ENCODE measurements around the gene ASCL5.
"Not testable (repeated sequence)": the region's sequence is repeated elsewhere in the genome, so short reads cannot be mapped to it uniquely, and the experiment has no call there.

The ASCL5 gene

DNA sequence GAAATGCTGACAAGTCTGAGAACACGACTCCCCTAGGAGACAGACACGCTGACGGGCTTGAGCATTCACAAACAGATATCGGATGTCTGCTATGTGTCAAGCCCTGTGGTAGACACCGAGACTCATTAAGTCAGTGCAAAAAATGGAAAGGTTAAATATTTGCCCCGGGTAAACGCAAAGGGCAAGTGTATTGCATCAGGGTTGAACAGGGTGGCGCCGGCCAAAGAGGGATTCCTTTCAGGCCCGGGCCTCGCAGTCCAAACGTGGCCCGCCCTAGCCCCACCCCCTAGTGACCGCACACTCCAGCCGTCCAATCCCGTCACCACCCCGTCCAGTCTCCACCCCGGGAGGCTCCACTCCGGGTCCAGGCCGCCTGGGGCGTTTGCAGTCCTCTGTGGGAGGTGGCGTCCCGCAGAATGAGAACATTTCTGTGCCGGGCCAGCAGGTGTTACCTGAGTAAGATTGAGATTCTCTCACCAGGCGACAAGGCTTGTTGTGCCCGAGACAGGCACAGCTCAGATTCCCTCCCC, 43.6 kb upstream of the ASCL5 start:
- peak overlapping the region; percentile 84 for H3K27ac ChIP-seq

DNA sequence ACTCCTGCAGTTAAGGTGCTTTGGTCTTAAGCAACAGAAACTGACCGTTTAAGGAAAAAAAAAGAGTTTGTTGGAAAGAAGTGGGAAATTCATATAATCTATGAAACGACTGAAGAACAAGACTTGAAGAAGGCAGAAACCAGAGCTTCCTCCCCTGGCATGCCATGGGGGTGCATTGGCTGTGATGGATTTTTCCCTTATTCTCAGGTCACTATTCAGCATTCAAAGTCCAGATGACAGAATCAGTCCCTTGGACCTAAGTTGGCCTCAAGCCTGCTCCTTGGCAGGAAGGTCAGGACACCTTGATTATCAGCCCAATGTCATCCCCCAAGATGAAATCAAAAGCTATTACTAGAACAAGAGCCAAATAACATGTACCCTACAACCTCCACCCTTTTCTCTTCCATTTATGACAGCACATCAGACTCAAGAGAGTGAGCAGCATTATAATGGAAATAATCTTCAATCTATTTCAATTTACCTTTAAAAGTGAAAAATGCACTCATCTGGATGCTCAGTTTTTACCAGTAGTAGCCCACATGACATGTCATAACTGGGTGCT, 43.1 kb upstream of the ASCL5 start:
- TF ChIP-seq, protein P1, sequence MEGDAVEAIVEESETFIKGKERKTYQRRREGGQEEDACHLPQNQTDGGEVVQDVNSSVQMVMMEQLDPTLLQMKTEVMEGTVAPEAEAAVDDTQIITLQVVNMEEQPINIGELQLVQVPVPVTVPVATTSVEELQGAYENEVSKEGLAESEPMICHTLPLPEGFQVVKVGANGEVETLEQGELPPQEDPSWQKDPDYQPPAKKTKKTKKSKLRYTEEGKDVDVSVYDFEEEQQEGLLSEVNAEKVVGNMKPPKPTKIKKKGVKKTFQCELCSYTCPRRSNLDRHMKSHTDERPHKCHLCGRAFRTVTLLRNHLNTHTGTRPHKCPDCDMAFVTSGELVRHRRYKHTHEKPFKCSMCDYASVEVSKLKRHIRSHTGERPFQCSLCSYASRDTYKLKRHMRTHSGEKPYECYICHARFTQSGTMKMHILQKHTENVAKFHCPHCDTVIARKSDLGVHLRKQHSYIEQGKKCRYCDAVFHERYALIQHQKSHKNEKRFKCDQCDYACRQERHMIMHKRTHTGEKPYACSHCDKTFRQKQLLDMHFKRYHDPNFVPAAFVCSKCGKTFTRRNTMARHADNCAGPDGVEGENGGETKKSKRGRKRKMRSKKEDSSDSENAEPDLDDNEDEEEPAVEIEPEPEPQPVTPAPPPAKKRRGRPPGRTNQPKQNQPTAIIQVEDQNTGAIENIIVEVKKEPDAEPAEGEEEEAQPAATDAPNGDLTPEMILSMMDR (conservative IDR thresholded peaks at IDR 0.05) = no peak
- H3K27ac ChIP-seq = peak overlapping the region; percentile 84

More for the DNA sequence above, 43.6 kb upstream of the ASCL5 start:
- TF ChIP-seq, protein P1 (conservative IDR thresholded peaks at IDR 0.05) = no peak

DNA sequence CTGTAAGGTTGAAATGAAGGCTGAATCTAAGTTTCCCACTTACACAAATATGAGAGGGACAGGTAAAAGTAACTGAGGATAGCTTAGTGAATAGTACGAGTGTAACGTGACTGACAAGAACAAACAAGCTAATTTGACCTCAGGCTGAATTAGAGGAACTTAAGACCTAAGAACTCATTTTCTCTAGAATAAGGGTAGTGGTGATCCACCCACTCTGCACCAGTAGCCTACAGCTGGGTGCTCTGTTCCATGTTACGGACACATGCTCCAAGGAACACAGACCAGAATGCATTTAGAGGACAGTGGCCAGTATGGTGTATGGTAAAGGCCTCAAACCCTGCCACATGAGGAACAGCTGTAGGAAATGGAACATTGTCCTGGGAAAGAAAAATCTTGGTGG, 42.2 kb upstream of the ASCL5 start:
- TF ChIP-seq, protein P1 (conservative IDR thresholded peaks at IDR 0.05) = no peak
- H3K27ac ChIP-seq = no peak overlapping the region

DNA sequence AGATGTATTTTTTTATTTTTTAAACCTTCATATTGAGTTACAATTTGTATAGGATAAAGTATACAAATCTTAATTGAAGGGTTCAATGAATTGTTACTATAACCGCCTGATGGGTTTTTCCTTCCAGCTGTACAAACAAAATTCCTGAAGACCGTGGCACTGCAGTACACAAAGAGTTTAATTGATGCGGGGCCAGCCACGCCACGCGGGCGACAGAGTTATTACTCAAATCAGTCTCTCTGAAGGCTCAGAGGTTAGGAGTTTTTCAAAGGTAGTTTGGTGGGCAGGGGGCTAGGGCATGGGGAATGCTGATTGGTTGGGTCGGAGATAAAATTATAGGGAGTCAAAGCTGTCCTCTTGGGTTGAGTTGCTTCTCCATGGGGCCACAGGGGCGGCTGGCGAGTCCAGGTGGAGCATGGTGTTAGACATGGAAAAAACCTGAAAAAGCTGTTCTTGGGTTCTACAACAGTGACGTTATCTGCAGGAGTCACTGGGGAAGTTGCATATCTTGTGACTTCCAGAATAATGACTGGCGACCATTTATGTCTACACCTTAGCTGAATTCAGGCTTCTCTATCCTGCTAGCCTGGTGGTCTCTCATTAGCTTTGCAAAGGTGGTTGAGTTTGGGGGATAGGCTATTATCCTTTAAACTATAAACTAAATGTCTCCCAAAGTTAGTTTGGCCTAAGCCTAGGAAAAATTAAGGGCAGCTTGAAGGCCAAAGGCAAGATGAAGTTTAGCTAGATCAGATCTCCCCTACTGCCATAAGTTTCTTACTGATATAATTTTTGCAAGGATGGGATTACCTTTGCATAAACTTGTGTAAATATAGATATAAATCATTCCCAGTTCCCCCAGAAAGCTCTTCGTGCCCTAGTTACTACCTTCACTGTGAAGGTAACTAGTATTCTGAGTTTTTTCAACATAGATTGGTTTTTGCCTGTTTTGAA, 40.3 kb upstream of the ASCL5 start:
- TF ChIP-seq, protein P1 (conservative IDR thresholded peaks at IDR 0.05) = no peak
- no peak overlapping the region for H3K27ac ChIP-seq

DNA sequence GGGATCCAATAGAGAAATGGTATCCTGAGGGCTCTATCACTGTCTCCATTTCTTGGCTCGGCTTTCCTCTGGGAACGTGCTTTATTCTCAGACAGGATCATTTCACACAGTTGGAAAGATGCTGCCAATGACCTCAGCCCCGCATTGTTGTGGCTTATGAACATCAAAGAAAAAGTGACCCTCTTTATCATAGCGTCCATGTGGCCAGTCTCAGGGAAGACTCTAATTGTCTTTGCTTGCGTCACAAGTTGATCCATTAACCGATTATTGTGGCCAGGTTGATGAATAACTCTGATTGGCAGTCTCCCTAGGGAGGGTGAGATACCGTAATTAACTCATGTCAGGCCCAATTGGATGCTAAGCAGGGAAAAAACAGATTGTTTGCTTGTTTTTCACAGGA, 37.7 kb upstream of the ASCL5 start:
- H3K27ac ChIP-seq = no peak overlapping the region
- TF ChIP-seq, protein P1 (conservative IDR thresholded peaks at IDR 0.05) = no peak

DNA sequence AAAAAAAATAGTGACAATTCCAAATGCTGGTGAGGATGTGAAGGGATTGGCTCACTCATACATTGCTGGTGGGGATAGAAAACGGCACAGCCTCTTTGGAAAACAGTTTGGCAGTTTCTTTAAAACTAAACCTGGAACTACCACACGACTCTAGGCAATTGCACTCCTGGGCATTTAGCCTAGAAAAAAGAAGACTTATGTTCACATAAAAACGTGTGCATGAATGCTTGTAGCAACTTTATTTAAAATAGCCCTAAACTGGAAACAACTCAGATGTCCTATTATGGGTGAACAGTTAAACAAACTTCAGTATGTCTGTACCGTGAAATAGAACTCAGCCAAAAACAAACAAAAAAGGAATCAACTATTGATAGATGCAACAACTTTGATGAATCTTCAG, 36.7 kb upstream of the ASCL5 start:
- TF ChIP-seq, protein P1 (conservative IDR thresholded peaks at IDR 0.05) = no peak
- H3K27ac ChIP-seq = no peak overlapping the region

DNA sequence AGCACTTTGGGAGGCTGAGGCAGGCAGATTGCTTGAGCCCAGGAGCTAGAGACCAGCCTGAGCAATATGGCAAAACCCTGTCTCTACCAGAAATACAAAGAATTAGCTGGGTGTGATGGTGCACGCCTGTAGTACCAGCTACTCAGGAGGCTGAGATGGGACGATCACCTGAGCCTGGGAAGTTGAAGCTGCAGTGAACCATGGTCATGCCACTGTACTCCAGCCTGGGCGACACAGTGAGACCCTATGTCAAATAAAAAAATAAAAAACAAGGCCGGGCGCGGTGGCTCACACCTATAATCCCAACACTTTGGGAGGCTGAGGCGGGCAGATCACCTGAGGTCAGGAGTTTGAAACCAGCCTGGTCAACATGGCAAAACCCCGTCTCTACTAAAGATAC, 36.1 kb upstream of the ASCL5 start:
- H3K27ac ChIP-seq = not testable (repeated sequence)

Measured in VCaP (cell line).